ENCODE results near the gene PCDHA9.
"Not testable (repeated sequence)": the region's sequence is repeated elsewhere in the genome, so short reads cannot be mapped to it uniquely, and the experiment has no call there.

PCDHA9 gene

GRCh38 chr5:140875085-140876065, 27.2 kb downstream of the PCDHA9 start, which contains the start of gene PCDHA12:
Gene PCDHA12 (plus strand): TSS chr5:140875308. CDS start chr5:140875473, 165 bp downstream.
- in situ Hi-C loops (cut with HindIII; ENCODE audit: low sequenced_read_pairs) = no loop called here

DNA sequence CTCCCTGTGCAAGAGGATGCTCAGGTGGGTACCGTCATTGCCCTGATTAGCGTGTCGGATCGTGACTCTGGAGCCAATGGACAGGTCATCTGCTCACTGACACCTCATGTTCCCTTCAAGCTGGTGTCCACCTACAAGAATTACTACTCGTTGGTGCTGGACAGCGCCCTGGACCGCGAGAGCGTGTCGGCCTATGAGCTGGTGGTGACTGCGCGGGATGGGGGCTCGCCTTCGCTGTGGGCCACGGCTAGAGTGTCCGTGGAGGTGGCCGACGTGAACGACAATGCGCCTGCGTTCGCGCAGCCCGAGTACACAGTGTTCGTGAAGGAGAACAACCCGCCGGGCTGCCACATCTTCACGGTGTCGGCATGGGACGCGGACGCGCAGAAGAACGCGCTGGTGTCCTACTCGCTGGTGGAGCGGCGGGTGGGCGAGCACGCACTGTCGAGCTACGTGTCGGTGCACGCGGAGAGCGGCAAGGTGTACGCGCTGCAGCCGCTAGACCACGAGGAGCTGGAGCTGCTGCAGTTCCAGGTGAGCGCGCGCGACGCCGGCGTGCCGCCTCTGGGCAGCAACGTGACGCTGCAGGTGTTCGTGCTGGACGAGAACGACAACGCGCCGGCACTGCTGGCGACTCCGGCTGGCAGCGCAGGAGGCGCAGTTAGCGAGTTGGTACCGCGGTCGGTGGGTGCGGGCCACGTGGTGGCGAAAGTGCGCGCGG, 28.5 kb downstream of the PCDHA9 start:
- in situ Hi-C loops (cut with HindIII; ENCODE audit: low sequenced_read_pairs) = not testable (repeated sequence)

DNA sequence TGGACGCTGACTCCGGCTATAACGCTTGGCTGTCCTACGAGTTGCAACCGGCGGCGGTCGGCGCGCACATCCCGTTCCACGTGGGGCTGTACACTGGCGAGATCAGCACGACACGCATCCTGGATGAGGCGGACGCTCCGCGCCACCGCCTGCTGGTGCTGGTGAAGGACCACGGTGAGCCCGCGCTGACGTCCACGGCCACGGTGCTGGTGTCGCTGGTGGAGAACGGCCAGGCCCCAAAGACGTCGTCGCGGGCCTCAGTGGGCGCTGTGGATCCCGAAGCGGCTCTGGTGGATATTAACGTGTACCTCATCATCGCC, 29.0 kb downstream of the PCDHA9 start:
- in situ Hi-C loops (cut with HindIII; ENCODE audit: low sequenced_read_pairs) = no loop called here

DNA sequence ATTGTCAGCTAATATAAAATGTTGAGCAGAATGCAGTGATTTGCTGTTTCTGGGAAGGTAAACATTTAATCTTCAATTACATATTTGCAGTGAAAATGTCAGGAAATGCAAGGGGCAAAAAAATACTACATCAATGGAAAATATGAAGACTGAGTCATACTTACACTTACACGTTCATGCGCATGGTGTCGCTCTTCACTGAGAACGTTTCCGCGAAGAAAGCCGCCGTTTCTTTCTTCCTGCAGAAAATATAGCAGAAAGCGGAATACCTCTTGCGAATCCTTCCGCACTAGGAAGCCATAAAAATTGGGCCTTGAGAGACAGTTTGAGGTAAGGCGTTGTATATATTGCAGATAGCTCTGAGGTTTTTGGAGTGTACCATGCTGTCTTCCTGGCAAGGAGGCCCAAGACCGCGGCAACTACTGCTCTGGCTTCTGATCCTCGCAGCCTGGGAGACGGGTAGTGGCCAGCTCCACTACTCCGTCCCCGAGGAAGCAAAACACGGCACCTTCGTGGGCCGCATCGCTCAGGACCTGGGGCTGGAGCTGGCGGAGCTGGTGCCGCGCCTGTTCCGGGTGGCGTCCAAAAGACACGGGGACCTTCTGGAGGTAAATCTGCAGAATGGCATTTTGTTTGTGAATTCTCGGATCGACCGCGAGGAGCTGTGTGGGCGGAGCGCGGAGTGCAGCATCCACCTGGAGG, 33.9 kb downstream of the PCDHA9 start, which contains the start of gene PCDHA13:
Gene PCDHA13, plus strand, starts transcription at position 236 of the 702 bp plus-strand sequence. Its CDS starts 145 bp downstream, at position 381.
- in situ Hi-C loops (cut with HindIII; ENCODE audit: low sequenced_read_pairs) = no loop called here

- in situ Hi-C loops (cut with HindIII; ENCODE audit: low sequenced_read_pairs) = no loop called here
Observed at GRCh38 chr5:140882591-140882899, 34.4 kb downstream of the PCDHA9 start.

GRCh38 chr5:140883373-140883772, 35.2 kb downstream of the PCDHA9 start:
- in situ Hi-C loops (cut with HindIII; ENCODE audit: low sequenced_read_pairs) = no loop called here

DNA sequence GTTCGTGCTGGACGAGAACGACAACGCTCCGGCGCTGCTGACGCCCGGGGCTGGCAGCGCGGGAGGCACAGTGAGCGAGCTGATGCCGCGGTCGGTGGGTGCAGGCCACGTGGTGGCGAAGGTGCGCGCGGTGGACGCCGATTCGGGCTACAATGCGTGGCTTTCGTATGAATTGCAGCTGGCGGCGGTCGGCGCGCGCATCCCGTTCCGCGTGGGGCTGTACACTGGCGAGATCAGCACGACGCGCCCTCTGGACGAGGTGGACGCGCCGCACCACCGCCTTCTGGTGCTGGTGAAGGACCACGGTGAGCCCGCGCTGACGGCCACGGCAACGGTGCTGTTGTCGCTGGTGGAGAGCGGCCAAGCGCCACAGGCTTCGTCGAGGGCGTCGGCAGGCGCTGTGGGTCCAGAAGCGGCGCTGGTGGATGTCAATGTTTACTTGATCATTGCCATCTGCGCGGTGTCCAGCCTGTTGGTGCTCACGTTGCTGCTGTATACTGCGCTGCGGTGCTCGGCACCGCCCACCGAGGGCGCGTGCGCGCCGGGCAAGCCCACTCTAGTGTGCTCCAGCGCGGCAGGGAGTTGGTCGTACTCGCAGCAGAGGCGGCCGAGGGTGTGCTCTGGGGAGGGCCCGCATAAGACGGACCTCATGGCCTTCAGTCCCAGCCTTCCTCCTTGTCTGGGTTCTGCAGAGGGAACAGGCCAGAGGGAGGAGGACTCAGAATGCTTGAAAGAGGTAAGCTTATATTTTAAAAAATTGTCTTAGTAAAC, 35.9 kb downstream of the PCDHA9 start:
- in situ Hi-C loops (cut with HindIII; ENCODE audit: low sequenced_read_pairs) = no loop called here

All from endothelial cell of hepatic sinusoid (primary cell).